K562 (cell line): Measurements from ENCODE around the gene CD1E. TPM values are rescaled to one million over a fixed set of nuclear protein-coding genes. Genes with fewer than 3 reads are reported as not detected.

Experiments
- ATAC-seq: fragments of 200-7000 bp; cut with Tn5 transposase; 3 replicates; pipeline ENCODE4 v1.9.1; 2020; ENCODE audit warnings: moderate library complexity
- Bru-seq: library from RNA; stranded (reverse); fragments of 400-500 nt; gene quantifications from one replicate; lab custom pipeline; 2021; lab: Mats Ljungman, UMichigan
- BruChase-seq, 2 experiments: library from RNA; stranded (reverse); fragments of 400-500 nt; gene quantifications; one replicate each; lab custom pipeline; 2021; lab: Mats Ljungman, UMichigan
- BruUV-seq: library from RNA; stranded (reverse); fragments of 400-500 nt; replicated peaks from 2 replicates; lab custom pipeline; 2021; lab: Mats Ljungman, UMichigan
- CTCF ChIA-PET: fragments of 300-600 bp; formaldehyde crosslinking; extraction: SDS; loops from one replicate; lab custom pipeline; 2021; ENCODE audit warnings: low intra/inter-chr PET ratio; lab: Yijun Ruan, JAX
- POLR2A ChIA-PET: fragments of 300-600, 350-650 bp; sonication (Branson Sonifier 250); formaldehyde crosslinking; extraction: SDS; loops from one replicate; lab custom pipeline; 2021; ENCODE audit warnings: antibody characterized with exemption, inconsistent platforms; lab: Yijun Ruan, JAX
- DNase-seq, 4 experiments: peaks; one replicate each; pipeline versions ENCODE4 v3.0.0 to v3.0.0-alpha.2; 2011 to 2018; ENCODE audit warnings: low spot score in 3 of 4, mixed read lengths in 3 of 4; ENCODE audit errors: extremely low read depth in 1 of 4
- FAIRE-seq: peaks from 2 replicates; lab custom pipeline; 2011; peaks lifted over from hg19 to GRCh38; lab: Jason Lieb, UNC
- H2AFZ ChIP-seq: 2 replicates; pipeline ENCODE4 v1.6.0; 2011; ENCODE audit warnings: low read depth, low read length, control low read depth, inconsistent platforms
- H3K27ac ChIP-seq: fragments of 200-600 bp; 3 replicates; pipeline ENCODE4 v1.8.0; 2011; ENCODE audit warnings: low read depth, mild to moderate bottlenecking, control low read depth, inconsistent platforms, low read length, moderate library complexity, mixed read lengths; ENCODE audit errors: extremely low read depth
- H3K27me3 ChIP-seq, 2 experiments: fragments of 300-600 bp in 1 of 2; 2 replicates in 1 of 2; 3 replicates in 1 of 2; pipeline versions ENCODE4 v1.6.0 to v1.8.0; 2011; ENCODE audit warnings: inconsistent platforms in 2 of 2, low read length in 2 of 2, mild to moderate bottlenecking in 1 of 2, mixed read lengths in 1 of 2, moderate library complexity in 1 of 2; ENCODE audit not compliant: control insufficient read depth in 2 of 2, insufficient read depth in 2 of 2
- H3K36me3 ChIP-seq: fragments of 300-600 bp; 3 replicates; pipeline ENCODE4 v1.8.0; 2011; ENCODE audit warnings: mild to moderate bottlenecking, low read length, inconsistent platforms; ENCODE audit not compliant: control insufficient read depth, insufficient read depth
- H3K4me1 ChIP-seq, 2 experiments: fragments of 200-600 bp in 1 of 2; replicated peaks in 1 of 2; 2 replicates in 1 of 2; 3 replicates in 1 of 2; pipeline versions ENCODE4 v1.5.1 to v1.8.0; 2011; ENCODE audit warnings: inconsistent platforms in 2 of 2, low read length in 2 of 2, mild to moderate bottlenecking in 1 of 2, mixed read lengths in 1 of 2, moderate library complexity in 1 of 2; ENCODE audit not compliant: control insufficient read depth in 2 of 2, insufficient read depth in 2 of 2
- H3K4me2 ChIP-seq: 2 replicates; pipeline ENCODE4 v1.6.1; 2011; ENCODE audit warnings: low read length, control low read depth, inconsistent platforms, mixed read lengths; ENCODE audit not compliant: insufficient read depth
- H3K4me3 ChIP-seq: fragments of 200-600 bp; sonication (generic), shearing (Covaris generic); 2 replicates; pipeline ENCODE4 v1.5.1; 2016; ENCODE audit warnings: control low read depth, inconsistent platforms
- H3K79me2 ChIP-seq: fragments of 200-600 bp; 3 replicates; pipeline ENCODE4 v1.8.0; 2011; ENCODE audit warnings: low read length, inconsistent platforms; ENCODE audit not compliant: control insufficient read depth, insufficient read depth
- H3K9ac ChIP-seq, 2 experiments: 2 replicates each; pipeline versions ENCODE4 v1.6.0 to v1.6.1; 2011; ENCODE audit warnings: low read depth in 2 of 2, low read length in 2 of 2, control low read depth in 1 of 2, inconsistent platforms in 1 of 2, mild to moderate bottlenecking in 1 of 2, mixed read lengths in 1 of 2; ENCODE audit not compliant: insufficient read depth in 1 of 2
- H3K9me1 ChIP-seq: one replicate; pipeline ENCODE4 v1.6.0; 2011; ENCODE audit warnings: inconsistent platforms, mild to moderate bottlenecking, low read length, moderate library complexity; ENCODE audit not compliant: control insufficient read depth, insufficient read depth
- H3K9me3 ChIP-seq: replicated peaks from 2 replicates; pipeline ENCODE4 v1.5.1; 2011; ENCODE audit warnings: low read depth, low read length, inconsistent platforms; ENCODE audit not compliant: control insufficient read depth, insufficient read depth
- H4K20me1 ChIP-seq: replicated peaks from 2 replicates; pipeline ENCODE4 v1.6.1; 2011; ENCODE audit warnings: low read length, inconsistent platforms, mixed read lengths; ENCODE audit not compliant: control insufficient read depth, insufficient read depth
- FOXA3 ChIP-seq, 2 experiments: fragments of 450-650 bp in 1 of 2; sonication (generic) in 1 of 2; formaldehyde crosslinking; IDR thresholded peaks in 1 of 2; conservative IDR thresholded peaks in 1 of 2; 2 replicates each; pipeline versions ENCODE4 v1.4.0 to v1.8.0; 2020 to 2022; ENCODE audit warnings: mild to moderate bottlenecking in 2 of 2, missing genetic modification reagents in 1 of 2
- ILF3 ChIP-seq: fragments of 450-650 bp; IDR thresholded peaks from 2 replicates; pipeline ENCODE4 v1.6.1; 2018; ENCODE audit warnings: antibody characterized with exemption, mild to moderate bottlenecking, moderate library complexity, borderline replicate concordance
- KLF6 ChIP-seq: fragments of 250-450 bp; sonication (Bioruptor Pico); IDR thresholded peaks from 2 replicates; pipeline ENCODE4 v1.4.0; 2020; ENCODE audit warnings: mild to moderate bottlenecking, moderate library complexity, borderline replicate concordance
- RBM14 ChIP-seq: fragments of 200-400 bp; formaldehyde crosslinking; IDR thresholded peaks from 2 replicates; pipeline ENCODE4 v1.6.1; 2018; ENCODE audit warnings: low read depth, mild to moderate bottlenecking, low read length, moderate library complexity, borderline replicate concordance; ENCODE audit not compliant: insufficient read depth
- SMAD3 ChIP-seq: fragments of 450-650 bp; formaldehyde crosslinking; conservative IDR thresholded peaks from 2 replicates; pipeline ENCODE4 v1.4.0; 2020; ENCODE audit warnings: mild to moderate bottlenecking
- SMARCE1 ChIP-seq: fragments of 450-650 bp; IDR thresholded peaks from 2 replicates; pipeline ENCODE4 v1.7.1; 2016; ENCODE audit warnings: mild to moderate bottlenecking
- ZNF3 ChIP-seq: fragments of 250-450 bp; sonication (Bioruptor Pico); IDR thresholded peaks from 2 replicates; pipeline ENCODE4 v1.5.0; 2021; ENCODE audit warnings: mild to moderate bottlenecking, moderate library complexity
- WGBS: fragments of 100-300 bp; shearing (Covaris generic); methylation state at CpG from one replicate; pipeline ENCODE4 v1.1.6; 2016; ENCODE audit warnings: low coverage, mixed read lengths; ENCODE audit not compliant: insufficient coverage; ENCODE audit errors: missing lambda C conversion rate; 5-methylcytosine and 5-hydroxymethylcytosine counted together
- in situ Hi-C: fragments of 300-500 bp; cut with MboI; formaldehyde crosslinking; loops from 4 replicates; pipeline ENCODE4 v1.15.0; 2018; ENCODE audit warnings: inconsistent platforms, mixed read lengths
- intact Hi-C: fragments of 100-400 bp; cut with micrococcal nuclease; formaldehyde crosslinking; loops from 2 replicates; pipeline ENCODE4 v1.14.2; 2022
- long read RNA-seq, 3 experiments: library from polyadenylated mRNA in 2 of 3; library from RNA in 1 of 3; unstranded in 2 of 3; stranded (forward) in 1 of 3; transcript quantifications; one replicate each; pipeline ENCODE4 v2.0.0, GENCODE V29; 2019 to 2022
- polyA minus RNA-seq, 3 experiments: library from RNA; depleted of rRNA, polyadenylated mRNA; stranded (reverse); fragments of >200 nt; gene quantifications; 2 replicates each; pipeline ENCODE4 v1.2.3, GENCODE V29; 2011
- polyA plus RNA-seq, 8 experiments: library from polyadenylated mRNA; depleted of rRNA in 4 of 8; stranded (reverse) in 5 of 8; unstranded in 3 of 8; fragments of >200 nt; fragmentation: Nextera tagmentation in 2 of 8; fragmentation: Illumina TruSeq in 1 of 8; extraction: Ambion mirVana in 2 of 8; extraction: Trizol in 1 of 8; gene quantifications; 2 replicates each; pipeline versions ENCODE4 v1.2.1 to v1.2.3, GENCODE V29; 2011 to 2014; ENCODE audit warnings: inconsistent platforms in 1 of 8, missing spikeins in 1 of 8
- total RNA-seq, 7 experiments: library from RNA; depleted of rRNA in 6 of 7; stranded (reverse); fragments of >200 nt in 6 of 7; fragmentation: Illumina TruSeq in 2 of 7; extraction: Trizol in 2 of 7; gene quantifications; 2 replicates each; pipeline versions ENCODE4 v1.2.1 to v1.2.3, GENCODE V29; 2011 to 2021; ENCODE audit warnings: low replicate concordance in 1 of 7
- TF ChIP-seq, protein P1 (sequence below): sonication (generic); formaldehyde crosslinking; IDR thresholded peaks from 2 replicates; pipeline ENCODE4 v1.8.1; 2023; ENCODE audit warnings: mild to moderate bottlenecking, missing genetic modification reagents
- TF ChIP-seq, protein P2 (sequence below): fragments of 150-350 bp; conservative IDR thresholded peaks from 2 replicates; pipeline ENCODE4 v1.6.1; 2014; ENCODE audit warnings: low read length
- TF ChIP-seq, protein P3 (sequence below): sonication (generic); formaldehyde crosslinking; IDR thresholded peaks from 2 replicates; pipeline ENCODE4 v1.8.1; 2022; ENCODE audit warnings: missing genetic modification reagents

Gene CD1E
- total RNA-seq (2011; cell fraction: chromatin; rRNA removed; ENCODE audit: low replicate concordance) = not detected in 2 replicates
- total RNA-seq (2011; cell fraction: nucleolus; rRNA removed) = not detected in 2 replicates
- not detected in 2 replicates for total RNA-seq (2011; cell fraction: nucleoplasm; rRNA removed)
- total RNA-seq (2014; rRNA removed) = not detected in 2 replicates
- not detected in 2 replicates for total RNA-seq (2014; rRNA removed; fragmentation: Illumina TruSeq; extraction: Trizol)
- total RNA-seq (2015; rRNA removed; fragmentation: Illumina TruSeq; extraction: Trizol) = not detected in 2 replicates
- total RNA-seq (2021) = not detected in 2 replicates
- polyA plus RNA-seq (2011; rRNA removed) = not detected in 2 replicates
- polyA plus RNA-seq (2011; cell fraction: cytosol; rRNA removed) = not detected in 2 replicates
- not detected in 2 replicates for polyA plus RNA-seq (2011; cell fraction: nucleus; rRNA removed)
- polyA plus RNA-seq (2012) = not detected in 2 replicates
- not detected in 2 replicates for polyA plus RNA-seq (2014; fragmentation: Illumina TruSeq; extraction: Trizol)
- not detected for polyA plus RNA-seq (2014; fragmentation: Nextera tagmentation; extraction: Ambion mirVana)
- not detected in 2 replicates for polyA plus RNA-seq (2014; rRNA removed)
- polyA minus RNA-seq (2011; rRNA and poly(A)+ RNA removed) = not detected in 2 replicates
- not detected in 2 replicates for polyA minus RNA-seq (2011; cell fraction: cytosol; rRNA and poly(A)+ RNA removed)
- polyA minus RNA-seq (2011; cell fraction: nucleus; rRNA and poly(A)+ RNA removed) = not detected in 2 replicates
- not detected for Bru-seq, nascent RNA
- BruChase-seq, experiment 1, labeled RNA remaining after a 2-hour chase = not detected
- BruChase-seq, experiment 2, labeled RNA remaining after a 6-hour chase = not detected
- long read RNA-seq, experiment 1 = 0 reads
- long read RNA-seq, experiment 2 = 0 reads
- long read RNA-seq, experiment 3 = 0 reads

DNA sequence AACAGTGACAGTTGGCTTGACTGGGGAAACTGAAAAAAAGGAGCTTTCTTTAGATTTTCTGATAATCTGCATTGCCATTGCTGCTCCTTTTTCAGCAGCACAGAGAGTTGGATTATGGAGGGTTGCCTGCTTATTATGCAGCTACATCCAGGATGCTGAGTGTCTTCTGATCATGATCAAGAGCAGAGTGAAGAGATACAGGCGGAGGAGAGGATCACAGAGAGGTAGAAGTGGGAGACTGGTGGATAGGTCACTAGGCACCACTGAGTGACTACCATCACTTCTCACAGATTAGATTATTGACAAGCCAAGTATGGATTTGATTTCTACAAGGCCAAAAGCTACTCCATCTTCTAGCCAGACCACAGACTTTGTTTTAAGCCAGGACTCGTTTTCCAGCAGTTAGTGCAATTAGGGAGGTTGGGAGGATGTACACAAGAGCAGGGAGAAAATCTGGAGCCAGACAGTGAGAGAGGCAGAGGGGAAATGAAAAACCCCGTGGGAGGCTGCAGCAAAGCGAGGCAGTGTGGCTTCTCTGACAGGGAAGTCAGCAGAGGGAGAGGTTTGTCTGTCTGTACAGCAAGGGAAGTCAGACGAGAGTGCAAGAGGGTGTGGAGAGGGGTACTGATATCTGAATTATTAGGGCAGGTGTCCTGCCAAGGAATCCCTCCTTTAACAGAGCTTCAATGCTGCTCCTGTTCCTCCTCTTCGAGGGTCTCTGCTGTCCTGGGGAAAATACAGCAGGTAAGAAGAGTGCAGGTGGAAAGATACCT is at the start of gene CD1E:
Gene CD1E (plus strand): TSS at position 592 of the 773 bp plus-strand sequence. CDS start 95 bp downstream, at position 687.
- CTCF ChIA-PET = interaction anchor here (0.6 kb wide), 1 partner anchor 179 kb away, joined by 4 read pairs; no protein-coding TSS in a partner anchor
- intact Hi-C loops (no loop called here), in situ Hi-C loops (no loop called here)
- Histone ChIP-seq H3K79me2 (no peaks in the 10 kb centered on the region), H3K36me3 (no peaks in the 10 kb centered on the region), H3K9ac (no peak within 1 kb of the TSS), H3K4me1 (no peaks in the 10 kb centered on the region), H2AFZ (no peak within 1 kb of the TSS), H3K27ac (no peak within 1 kb of the TSS), H4K20me1 (no peaks in the 10 kb centered on the region), H3K9me1 (no peaks in the 10 kb centered on the region), H3K27me3 (no peaks in the 10 kb centered on the region), H3K9me3 (no peaks in the 10 kb centered on the region), H3K4me3 (no peak within 1 kb of the TSS), H3K4me2 (no peak within 1 kb of the TSS)
- 0% methylated on average over 6 of the region's 6 CpGs for WGBS
- DNase-seq (no peak), ATAC-seq (no peak), FAIRE-seq (no peak)
- BruUV-seq = no TSS peak
- POLR2A ChIA-PET = interaction anchor here (0.7 kb wide), 1 partner anchor 440 kb away, joined by 3 read pairs; no protein-coding TSS in a partner anchor
- TF ChIP-seq ILF3 = no peak
- no peak for TF ChIP-seq SMAD3
- TF ChIP-seq RBM14 = no peak
- TF ChIP-seq, protein P1, sequence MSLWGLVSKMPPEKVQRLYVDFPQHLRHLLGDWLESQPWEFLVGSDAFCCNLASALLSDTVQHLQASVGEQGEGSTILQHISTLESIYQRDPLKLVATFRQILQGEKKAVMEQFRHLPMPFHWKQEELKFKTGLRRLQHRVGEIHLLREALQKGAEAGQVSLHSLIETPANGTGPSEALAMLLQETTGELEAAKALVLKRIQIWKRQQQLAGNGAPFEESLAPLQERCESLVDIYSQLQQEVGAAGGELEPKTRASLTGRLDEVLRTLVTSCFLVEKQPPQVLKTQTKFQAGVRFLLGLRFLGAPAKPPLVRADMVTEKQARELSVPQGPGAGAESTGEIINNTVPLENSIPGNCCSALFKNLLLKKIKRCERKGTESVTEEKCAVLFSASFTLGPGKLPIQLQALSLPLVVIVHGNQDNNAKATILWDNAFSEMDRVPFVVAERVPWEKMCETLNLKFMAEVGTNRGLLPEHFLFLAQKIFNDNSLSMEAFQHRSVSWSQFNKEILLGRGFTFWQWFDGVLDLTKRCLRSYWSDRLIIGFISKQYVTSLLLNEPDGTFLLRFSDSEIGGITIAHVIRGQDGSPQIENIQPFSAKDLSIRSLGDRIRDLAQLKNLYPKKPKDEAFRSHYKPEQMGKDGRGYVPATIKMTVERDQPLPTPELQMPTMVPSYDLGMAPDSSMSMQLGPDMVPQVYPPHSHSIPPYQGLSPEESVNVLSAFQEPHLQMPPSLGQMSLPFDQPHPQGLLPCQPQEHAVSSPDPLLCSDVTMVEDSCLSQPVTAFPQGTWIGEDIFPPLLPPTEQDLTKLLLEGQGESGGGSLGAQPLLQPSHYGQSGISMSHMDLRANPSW (CRISPR knock-in tag) = no peak
- TF ChIP-seq ZNF3 (CRISPR knock-in tag) = no peak
- TF ChIP-seq KLF6 (CRISPR knock-in tag) = no peak
- TF ChIP-seq, protein P2, sequence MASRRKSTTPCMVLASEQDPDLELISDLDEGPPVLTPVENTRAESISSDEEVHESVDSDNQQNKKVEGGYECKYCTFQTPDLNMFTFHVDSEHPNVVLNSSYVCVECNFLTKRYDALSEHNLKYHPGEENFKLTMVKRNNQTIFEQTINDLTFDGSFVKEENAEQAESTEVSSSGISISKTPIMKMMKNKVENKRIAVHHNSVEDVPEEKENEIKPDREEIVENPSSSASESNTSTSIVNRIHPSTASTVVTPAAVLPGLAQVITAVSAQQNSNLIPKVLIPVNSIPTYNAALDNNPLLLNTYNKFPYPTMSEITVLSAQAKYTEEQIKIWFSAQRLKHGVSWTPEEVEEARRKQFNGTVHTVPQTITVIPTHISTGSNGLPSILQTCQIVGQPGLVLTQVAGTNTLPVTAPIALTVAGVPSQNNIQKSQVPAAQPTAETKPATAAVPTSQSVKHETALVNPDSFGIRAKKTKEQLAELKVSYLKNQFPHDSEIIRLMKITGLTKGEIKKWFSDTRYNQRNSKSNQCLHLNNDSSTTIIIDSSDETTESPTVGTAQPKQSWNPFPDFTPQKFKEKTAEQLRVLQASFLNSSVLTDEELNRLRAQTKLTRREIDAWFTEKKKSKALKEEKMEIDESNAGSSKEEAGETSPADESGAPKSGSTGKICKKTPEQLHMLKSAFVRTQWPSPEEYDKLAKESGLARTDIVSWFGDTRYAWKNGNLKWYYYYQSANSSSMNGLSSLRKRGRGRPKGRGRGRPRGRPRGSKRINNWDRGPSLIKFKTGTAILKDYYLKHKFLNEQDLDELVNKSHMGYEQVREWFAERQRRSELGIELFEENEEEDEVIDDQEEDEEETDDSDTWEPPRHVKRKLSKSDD = no peak
- TF ChIP-seq, protein P3, sequence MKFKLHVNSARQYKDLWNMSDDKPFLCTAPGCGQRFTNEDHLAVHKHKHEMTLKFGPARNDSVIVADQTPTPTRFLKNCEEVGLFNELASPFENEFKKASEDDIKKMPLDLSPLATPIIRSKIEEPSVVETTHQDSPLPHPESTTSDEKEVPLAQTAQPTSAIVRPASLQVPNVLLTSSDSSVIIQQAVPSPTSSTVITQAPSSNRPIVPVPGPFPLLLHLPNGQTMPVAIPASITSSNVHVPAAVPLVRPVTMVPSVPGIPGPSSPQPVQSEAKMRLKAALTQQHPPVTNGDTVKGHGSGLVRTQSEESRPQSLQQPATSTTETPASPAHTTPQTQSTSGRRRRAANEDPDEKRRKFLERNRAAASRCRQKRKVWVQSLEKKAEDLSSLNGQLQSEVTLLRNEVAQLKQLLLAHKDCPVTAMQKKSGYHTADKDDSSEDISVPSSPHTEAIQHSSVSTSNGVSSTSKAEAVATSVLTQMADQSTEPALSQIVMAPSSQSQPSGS (CRISPR knock-in tag) = no peak
- TF ChIP-seq SMARCE1 = no peak
- TF ChIP-seq FOXA3 (CRISPR knock-in tag; conservative IDR thresholded peaks at IDR 0.05 in 1 of 2, IDR thresholded peaks at IDR 0.05 in 1 of 2) = no peak
